Testis (tissue), 3 donors: ENCODE data around the gene NCOR2. TPM values are rescaled to one million over a fixed set of nuclear protein-coding genes. Genes with fewer than 3 reads are reported as not detected.
A peak's percentile ranks its signal among the peaks of the same experiment; 100 is the strongest.

ENCODE experiments used
- DNase-seq: peaks from one replicate; pipeline ENCODE4 v3.0.0-alpha.2; 2019
- H3K27ac ChIP-seq, 2 donors: fragments of 200-600 bp; sonication (generic); one replicate each; pipeline ENCODE4 v1.5.1; 2019
- H3K27me3 ChIP-seq: fragments of 200-600 bp; sonication (generic); one replicate; pipeline ENCODE4 v1.5.1; 2019
- H3K36me3 ChIP-seq: fragments of 200-600 bp; sonication (generic); one replicate; pipeline ENCODE4 v1.5.1; 2017; ENCODE audit warnings: low read depth; ENCODE audit errors: missing control alignments
- H3K4me1 ChIP-seq: fragments of 200-600 bp; sonication (generic); one replicate; pipeline ENCODE4 v1.5.1; 2019
- H3K4me3 ChIP-seq, 2 donors: fragments of 200-600 bp; sonication (generic); one replicate each; pipeline ENCODE4 v1.5.1; 2017 to 2019
- H3K9me3 ChIP-seq: fragments of 200-600 bp; sonication (generic); one replicate; pipeline ENCODE4 v1.5.1; 2017
- CTCF ChIP-seq, 3 experiments: fragments of 450-650 bp in 2 of 3; fragments of 200-600 bp in 1 of 3; sonication (generic) in 1 of 3; IDR thresholded peaks; one replicate each; pipeline ENCODE4 v1.5.1; 2016 to 2019; ENCODE audit warnings: antibody characterized with exemption in 3 of 3, mild to moderate bottlenecking in 2 of 3, moderate library complexity in 1 of 3
- POLR2A ChIP-seq: fragments of 450-650 bp; IDR thresholded peaks from one replicate; pipeline ENCODE4 v1.6.1; 2017; ENCODE audit warnings: antibody characterized with exemption, mild to moderate bottlenecking, moderate library complexity
- WGBS, 2 donors: methylation state at CpG; one replicate each; pipeline ENCODE4 v1.1.5; 2018; 5-methylcytosine and 5-hydroxymethylcytosine counted together
- intact Hi-C: fragments of 100-400 bp; cut with DNase I; formaldehyde crosslinking; loops from one replicate; pipeline ENCODE4 v1.15.1; 2023; ENCODE audit warnings: low total_unique reads
- polyA plus RNA-seq: library from polyadenylated mRNA; stranded (reverse); fragments of 350-450 nt; fragmentation: Illumina TruSeq; extraction: RNeasy Lipid Tissue Mini Kit (QIAGEN cat#74804); gene quantifications from one replicate; pipeline ENCODE4 v1.2.3, GENCODE V29; 2014; ENCODE audit warnings: low read depth, low replicate concordance; ENCODE audit not compliant: insufficient read depth
- total RNA-seq, 2 donors: library from RNA; depleted of rRNA; stranded (reverse); fragments of >200 nt; gene quantifications; one replicate each; pipeline ENCODE4 v1.2.3, GENCODE V29; 2016

The NCOR2 gene
- total and polyA plus RNA-seq, 3 donors from 2014 or later, result 62.6 to 212 (median 212) TPM

- intact Hi-C loops, result no loop called here
- DNase-seq, result no peak
- Histone ChIP-seq H3K9me3 (no peaks in the 10 kb centered on the region), H3K4me1 (peaks cover 86% of the 10 kb centered on the region), H3K27me3 (no peaks in the 10 kb centered on the region), H3K27ac (peak overlapping the region in 1 of 2 donors; percentile 66), H3K36me3 (no peaks in the 10 kb centered on the region), H3K4me3 (no peak overlapping the region)
- WGBS, 2 donors, result 86 to 90% methylated on average over 3 of the region's 3 CpGs
- TF ChIP-seq CTCF (IDR thresholded peaks at IDR 0.05) (no peak), POLR2A (no peak)
Observed at GRCh38 chr12:124547626-124548025, 19.8 kb downstream of the NCOR2 start.

GRCh38 chr12:124545508-124546418, 21.6 kb downstream of the NCOR2 start:
- Histone ChIP-seq H3K27ac (no peak overlapping the region), H3K36me3 (no peaks in the 10 kb centered on the region), H3K27me3 (no peaks in the 10 kb centered on the region), H3K4me1 (peaks cover 75% of the 10 kb centered on the region), H3K9me3 (no peaks in the 10 kb centered on the region), H3K4me3 (no peak overlapping the region)
- DNase-seq, result no peak
- intact Hi-C loops, result no loop called here
- 58 to 66% methylated on average over 19 to 26 of the region's 26 CpGs for WGBS, 2 donors
- TF ChIP-seq POLR2A (no peak), CTCF (IDR thresholded peaks at IDR 0.05) (no peak)

- WGBS, 2 donors, result 70 to 77% methylated on average over 6 to 8 of the region's 8 CpGs
- no peak for DNase-seq
- H3K9me3 ChIP-seq, result no peaks in the 10 kb centered on the region
- no peaks in the 10 kb centered on the region for H3K36me3 ChIP-seq
- intact Hi-C loops, result no loop called here
- H3K27ac ChIP-seq, result no peak overlapping the region
- no peak overlapping the region for H3K4me3 ChIP-seq
- H3K4me1 ChIP-seq, result peaks cover 70% of the 10 kb centered on the region
- TF ChIP-seq CTCF (IDR thresholded peaks at IDR 0.05), result no peak
- no peaks in the 10 kb centered on the region for H3K27me3 ChIP-seq
Observed at GRCh38 chr12:124544983-124545382, 22.4 kb downstream of the NCOR2 start.

- DNase-seq, result no peak
- WGBS, 2 donors, result 52 to 59% methylated on average over 9 to 16 of the region's 16 CpGs
Observed at GRCh38 chr12:124544311-124544970, 23.0 kb downstream of the NCOR2 start.

More at GRCh38 chr12:124544311-124544970, 23.0 kb downstream of the NCOR2 start:
- no peaks in the 10 kb centered on the region for H3K27me3 ChIP-seq
- H3K9me3 ChIP-seq, result no peaks in the 10 kb centered on the region
- no peak overlapping the region for H3K27ac ChIP-seq
- H3K4me1 ChIP-seq, result peaks cover 70% of the 10 kb centered on the region
- H3K36me3 ChIP-seq, result no peaks in the 10 kb centered on the region
- H3K4me3 ChIP-seq, result no peak overlapping the region
- intact Hi-C loops, result no loop called here
- TF ChIP-seq POLR2A, result no peak
- no peak for TF ChIP-seq CTCF (IDR thresholded peaks at IDR 0.05)
